Progenitor cell of endocrine pancreas (in vitro differentiated cells): ENCODE measurements around the gene APOA4. TPM values are rescaled to one million over a fixed set of nuclear protein-coding genes. Genes with fewer than 3 reads are reported as not detected.

Experiments
- DNase-seq: peaks from one replicate; pipeline ENCODE4 v3.0.0; 2021; ENCODE audit warnings: low spot score; ENCODE audit not compliant: unreplicated experiment
- H3K27ac Mint-ChIP-seq: 2 replicates; pipeline ENCODE4 v1.8.0; 2021; ENCODE audit warnings: mild to moderate bottlenecking, moderate library complexity, mixed read lengths
- H3K27me3 Mint-ChIP-seq: 2 replicates; pipeline ENCODE4 v1.8.0; 2021; ENCODE audit warnings: mixed read lengths
- H3K36me3 Mint-ChIP-seq: 2 replicates; pipeline ENCODE4 v1.8.0; 2022; ENCODE audit warnings: mixed read lengths; ENCODE audit not compliant: insufficient read depth
- H3K4me1 Mint-ChIP-seq: 2 replicates; pipeline ENCODE4 v1.8.0; 2021; ENCODE audit warnings: low read depth, mixed read lengths
- H3K4me3 Mint-ChIP-seq: 2 replicates; pipeline ENCODE4 v1.8.0; 2021; ENCODE audit warnings: low read depth, mild to moderate bottlenecking, moderate library complexity, mixed read lengths
- H3K9me3 Mint-ChIP-seq: 2 replicates; pipeline ENCODE4 v1.8.0; 2021; ENCODE audit warnings: low read depth, mixed read lengths
- CTCF ChIP-seq: fragments of 200-600 bp; sonication (generic); IDR thresholded peaks from one replicate; pipeline ENCODE4 v1.5.0; 2021; ENCODE audit warnings: antibody characterized with exemption, mild to moderate bottlenecking; ENCODE audit not compliant: unreplicated experiment
- total RNA-seq: library from RNA; stranded (reverse); gene quantifications from 2 replicates; pipeline ENCODE4 v1.2.1, GENCODE V29; 2021

Gene APOA4
- total RNA-seq, 1 donor from 2014 or later: not detected

DNA sequence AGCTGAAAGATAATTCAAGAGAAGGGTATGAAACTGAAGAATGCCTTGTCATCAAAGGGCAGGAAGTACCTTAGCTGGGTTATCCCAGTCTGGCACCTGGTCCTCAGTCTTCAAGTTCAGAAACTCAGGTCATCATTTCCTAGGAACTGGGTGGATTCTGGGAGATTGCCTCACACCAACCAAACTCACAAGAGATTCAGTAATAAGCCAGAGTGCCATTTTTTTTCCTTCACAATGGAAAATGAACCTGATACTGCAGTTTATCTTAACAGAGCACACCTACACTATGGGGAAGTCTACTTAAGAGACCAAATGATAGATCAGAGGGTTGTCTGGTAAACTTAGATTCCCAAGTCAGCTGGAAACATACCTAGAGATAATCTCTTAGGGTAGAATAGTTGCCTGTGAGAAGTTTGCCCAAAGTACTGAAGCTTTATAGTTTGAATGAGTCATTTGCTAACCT, 46.6 kb downstream of the APOA4 start:
- no peak for TF ChIP-seq CTCF
- DNase-seq: no peak
- Mint-ChIP-seq H3K4me3 (no peak overlapping the region), H3K27ac (no peak overlapping the region), H3K4me1 (peaks cover 19% of the 10 kb centered on the region), H3K27me3 (no peaks in the 10 kb centered on the region), H3K9me3 (no peaks in the 10 kb centered on the region), H3K36me3 (peaks cover 31% of the 10 kb centered on the region)

DNA sequence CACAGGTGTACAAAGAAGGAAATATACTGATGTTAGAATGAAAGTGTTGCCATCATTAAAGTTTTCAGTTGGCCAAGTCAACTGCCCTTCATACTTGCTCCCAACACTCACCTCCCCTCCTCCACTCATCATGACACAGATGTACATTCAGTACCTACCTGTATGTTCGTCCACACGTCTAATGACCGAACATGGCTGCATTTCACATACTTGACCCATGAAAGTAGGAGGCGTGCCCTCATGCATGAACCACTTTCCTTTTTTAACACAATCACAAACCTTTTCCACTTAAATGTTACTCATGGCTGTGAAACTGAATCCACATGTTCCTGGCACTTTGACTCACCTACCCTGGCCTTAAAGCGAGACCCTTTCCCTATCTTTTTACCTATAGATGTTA, 47.1 kb downstream of the APOA4 start:
- Mint-ChIP-seq H3K36me3 (peaks cover 26% of the 10 kb centered on the region), H3K4me1 (peaks cover 24% of the 10 kb centered on the region), H3K27ac (no peak overlapping the region), H3K9me3 (no peaks in the 10 kb centered on the region), H3K27me3 (no peaks in the 10 kb centered on the region), H3K4me3 (no peak overlapping the region)
- DNase-seq: no peak
- no peak for TF ChIP-seq CTCF

DNA sequence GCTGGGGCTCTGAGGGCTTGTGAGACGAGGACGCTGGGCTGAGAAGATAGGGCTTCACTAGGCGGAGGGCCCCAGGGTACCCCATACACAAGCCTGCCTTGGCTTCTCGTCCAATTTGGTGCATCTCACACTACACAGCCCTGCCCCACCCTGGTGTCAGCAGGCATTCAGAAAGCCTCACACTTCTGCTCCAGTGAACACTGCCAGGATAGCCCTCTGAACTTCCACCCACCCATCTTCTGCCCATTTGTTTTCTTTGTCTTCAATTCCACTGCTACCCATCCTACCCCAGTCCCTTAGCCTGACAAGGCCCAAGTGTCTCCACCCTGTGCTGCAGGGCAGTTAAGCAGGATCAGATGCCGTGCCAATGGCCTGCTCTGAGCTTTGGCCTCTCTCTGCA, 48.4 kb downstream of the APOA4 start:
- H3K9me3 Mint-ChIP-seq: no peaks in the 10 kb centered on the region
- no peaks in the 10 kb centered on the region for H3K27me3 Mint-ChIP-seq
- TF ChIP-seq CTCF: no peak
- peaks cover 25% of the 10 kb centered on the region for H3K4me1 Mint-ChIP-seq
- no peak for DNase-seq
- H3K4me3 Mint-ChIP-seq: no peak overlapping the region
- peaks cover 26% of the 10 kb centered on the region for H3K36me3 Mint-ChIP-seq
- H3K27ac Mint-ChIP-seq: peak overlapping the region; percentile 69

DNA sequence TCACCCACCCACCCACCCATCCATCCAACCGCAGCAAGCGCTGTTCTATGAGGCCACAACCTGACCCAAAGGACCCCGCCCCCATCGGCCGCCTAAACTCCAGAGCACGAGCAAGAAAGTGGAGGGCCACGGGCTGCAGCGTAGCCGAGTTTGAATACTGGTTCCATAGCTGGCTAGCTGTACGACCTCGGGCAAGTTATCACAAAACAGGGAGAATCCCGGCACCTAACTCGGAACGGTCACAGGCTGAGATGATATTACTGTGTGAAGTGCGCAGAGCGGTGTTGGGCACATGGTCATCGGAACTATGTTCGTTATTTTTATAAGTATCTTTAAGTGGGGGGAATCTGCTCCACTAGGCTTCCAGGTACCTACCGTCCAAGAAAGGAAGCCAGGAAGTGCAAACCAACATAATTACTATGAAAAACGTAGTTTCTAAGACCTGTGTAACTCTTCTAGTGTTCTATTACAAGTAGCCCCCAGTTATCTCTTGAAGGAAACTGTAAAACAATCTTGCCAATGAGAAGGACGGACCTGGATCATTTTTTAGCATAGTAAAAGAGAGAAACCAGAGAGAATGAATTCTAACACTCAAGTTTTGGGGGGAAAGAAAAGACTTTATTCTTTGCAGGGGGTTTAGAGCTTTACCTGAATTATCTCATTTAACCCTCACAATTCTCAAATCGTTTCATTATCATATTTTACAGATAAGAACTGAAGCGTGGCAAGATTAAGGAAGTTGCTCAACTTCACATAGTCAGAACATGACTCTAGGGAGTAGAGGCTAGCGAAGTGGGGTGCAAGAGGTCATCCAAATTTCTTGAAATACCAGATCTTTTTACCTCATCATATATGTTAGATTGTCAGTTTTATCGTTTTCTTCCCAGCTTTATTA, 49.7 kb downstream of the APOA4 start:
- Mint-ChIP-seq H3K4me1 (peaks cover 25% of the 10 kb centered on the region), H3K9me3 (no peaks in the 10 kb centered on the region), H3K27ac (peak overlapping the region; percentile 96), H3K36me3 (peaks cover 17% of the 10 kb centered on the region), H3K4me3 (peak overlapping the region; percentile 97), H3K27me3 (no peaks in the 10 kb centered on the region)
- no peak for TF ChIP-seq CTCF
- DNase-seq: no peak

DNA sequence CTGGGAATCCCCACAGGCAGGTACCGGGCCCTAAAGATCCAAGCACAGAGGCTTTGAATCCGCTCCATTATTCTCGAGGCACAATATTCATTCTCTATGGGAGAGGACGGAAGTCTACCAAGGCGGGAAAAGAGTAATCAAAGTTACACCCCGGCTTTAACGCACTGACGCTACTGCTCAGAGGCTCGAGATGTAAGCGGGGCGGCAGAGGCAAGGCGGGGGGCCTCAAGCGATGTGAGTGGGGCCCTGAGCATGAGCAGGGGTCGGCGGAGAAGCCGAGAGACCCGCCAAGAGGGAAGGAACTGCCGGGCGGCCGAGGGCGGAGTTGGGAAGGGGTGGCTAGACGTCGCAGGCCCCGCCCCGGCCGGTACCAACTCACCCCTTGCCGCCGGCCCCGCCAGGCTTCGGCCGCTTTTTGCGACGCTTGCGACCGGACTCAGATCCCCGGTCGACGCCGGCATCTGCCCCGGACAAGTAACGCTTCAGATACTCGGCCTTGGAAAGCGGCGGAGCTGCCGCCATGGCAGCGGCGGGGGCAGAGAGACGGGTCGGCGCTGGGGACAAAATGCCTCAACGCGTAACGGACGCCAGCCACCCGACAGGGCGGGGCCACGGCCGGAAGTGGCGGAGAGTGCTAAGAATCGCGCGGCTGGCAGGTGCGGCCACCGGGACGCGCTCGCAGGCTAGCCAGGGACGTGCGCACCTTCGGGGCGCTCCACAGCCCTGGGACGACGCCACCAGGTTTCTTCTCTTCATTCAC, 50.5 kb downstream of the APOA4 start, which contains the start of gene BUD13:
BUD13 (minus strand) TSS at position 545 of the 760 bp plus-strand sequence; CDS start at position 522, 23 bp downstream.
- Mint-ChIP-seq H3K4me3 (peak within 1 kb of the TSS; percentile 97), H3K27me3 (no peaks in the 10 kb centered on the region), H3K36me3 (peaks cover 13% of the 10 kb centered on the region), H3K27ac (peak within 1 kb of the TSS; percentile 96), H3K4me1 (peaks cover 20% of the 10 kb centered on the region), H3K9me3 (no peaks in the 10 kb centered on the region)
- no peak for TF ChIP-seq CTCF
- DNase-seq: peak; percentile 85
